Measurements from ENCODE around the gene DDX41.

The DDX41 gene

GRCh38 chr5:177509991-177510566, 6.7 kb downstream of the DDX41 start:
- Histone ChIP-seq H3K9me3 (ENCODE audit: insufficient read depth, low read depth, low read length) (no peaks in the 10 kb centered on the region), H3K27me3 (ENCODE audit: insufficient read depth, low read length, poor library complexity, severe bottlenecking) (no peaks in the 10 kb centered on the region), H3K4me1 (ENCODE audit: insufficient read depth, low read length, poor library complexity, severe bottlenecking) (peaks cover 10% of the 10 kb centered on the region), H3K79me2 (ENCODE audit: insufficient read depth, low read length) (peaks cover 25% of the 10 kb centered on the region; the same call in 1 of the 2 replicates), H3K9ac (ENCODE audit: low read depth, low read length, poor library complexity, severe bottlenecking) (peak overlapping the region; percentile 27), H4K20me1 (ENCODE audit: insufficient read depth, low read length, poor library complexity, severe bottlenecking) (no peaks in the 10 kb centered on the region), H3K36me3 (ENCODE audit: insufficient read depth, low read length) (no peaks in the 10 kb centered on the region; the same call in 1 of the 2 replicates), H3K9me2 (replicated peaks; ENCODE audit: low read depth, low read length) (no peaks in the 10 kb centered on the region), H2AFZ (ENCODE audit: low read length) (no peak overlapping the region), H3F3A (ENCODE audit: low read depth) (no peaks in the 10 kb centered on the region), H3K4me2 (ENCODE audit: low read depth, low read length, poor library complexity, severe bottlenecking) (peak overlapping the region; percentile 57), H3K4me3 (ENCODE audit: low read length, poor library complexity, severe bottlenecking) (no peak overlapping the region)
- TF ChIP-seq, protein P1, sequence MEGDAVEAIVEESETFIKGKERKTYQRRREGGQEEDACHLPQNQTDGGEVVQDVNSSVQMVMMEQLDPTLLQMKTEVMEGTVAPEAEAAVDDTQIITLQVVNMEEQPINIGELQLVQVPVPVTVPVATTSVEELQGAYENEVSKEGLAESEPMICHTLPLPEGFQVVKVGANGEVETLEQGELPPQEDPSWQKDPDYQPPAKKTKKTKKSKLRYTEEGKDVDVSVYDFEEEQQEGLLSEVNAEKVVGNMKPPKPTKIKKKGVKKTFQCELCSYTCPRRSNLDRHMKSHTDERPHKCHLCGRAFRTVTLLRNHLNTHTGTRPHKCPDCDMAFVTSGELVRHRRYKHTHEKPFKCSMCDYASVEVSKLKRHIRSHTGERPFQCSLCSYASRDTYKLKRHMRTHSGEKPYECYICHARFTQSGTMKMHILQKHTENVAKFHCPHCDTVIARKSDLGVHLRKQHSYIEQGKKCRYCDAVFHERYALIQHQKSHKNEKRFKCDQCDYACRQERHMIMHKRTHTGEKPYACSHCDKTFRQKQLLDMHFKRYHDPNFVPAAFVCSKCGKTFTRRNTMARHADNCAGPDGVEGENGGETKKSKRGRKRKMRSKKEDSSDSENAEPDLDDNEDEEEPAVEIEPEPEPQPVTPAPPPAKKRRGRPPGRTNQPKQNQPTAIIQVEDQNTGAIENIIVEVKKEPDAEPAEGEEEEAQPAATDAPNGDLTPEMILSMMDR (conservative IDR thresholded peaks at IDR 0.05; ENCODE audit: low read length): no peak
- no peak for TF ChIP-seq EZH2phosphoT487 (IDR thresholded peaks at IDR 0.05; ENCODE audit: borderline replicate concordance)

GRCh38 chr5:177509381-177509951, 7.3 kb downstream of the DDX41 start, which contains the start of gene DOK3:
Gene DOK3 (minus strand): TSS chr5:177509826. CDS start chr5:177509540, 286 bp downstream.
- peaks cover 10% of the 10 kb centered on the region for H3K4me1 ChIP-seq (ENCODE audit: insufficient read depth, low read length, poor library complexity, severe bottlenecking)
- no peak for TF ChIP-seq EZH2phosphoT487 (IDR thresholded peaks at IDR 0.05; ENCODE audit: borderline replicate concordance)
- TF ChIP-seq, protein P1 (conservative IDR thresholded peaks at IDR 0.05; ENCODE audit: low read length): no peak
- H3F3A ChIP-seq (ENCODE audit: low read depth): no peaks in the 10 kb centered on the region
- peaks cover 19% of the 10 kb centered on the region; the same call in 1 of the 2 replicates for H3K79me2 ChIP-seq (ENCODE audit: insufficient read depth, low read length)
- H3K9ac ChIP-seq (ENCODE audit: low read depth, low read length, poor library complexity, severe bottlenecking): peak within 1 kb of the TSS; percentile 63
- peak within 1 kb of the TSS; percentile 48 for H3K4me3 ChIP-seq (ENCODE audit: low read length, poor library complexity, severe bottlenecking)
- H4K20me1 ChIP-seq (ENCODE audit: insufficient read depth, low read length, poor library complexity, severe bottlenecking): no peaks in the 10 kb centered on the region
- no peaks in the 10 kb centered on the region for H3K27me3 ChIP-seq (ENCODE audit: insufficient read depth, low read length, poor library complexity, severe bottlenecking)
- no peak within 1 kb of the TSS for H2AFZ ChIP-seq (ENCODE audit: low read length)
- H3K9me2 ChIP-seq (replicated peaks; ENCODE audit: low read depth, low read length): no peaks in the 10 kb centered on the region
- H3K4me2 ChIP-seq (ENCODE audit: low read depth, low read length, poor library complexity, severe bottlenecking): peak within 1 kb of the TSS; percentile 57
- H3K36me3 ChIP-seq (ENCODE audit: insufficient read depth, low read length): no peaks in the 10 kb centered on the region; the same call in 1 of the 2 replicates
- H3K9me3 ChIP-seq (ENCODE audit: insufficient read depth, low read depth, low read length): no peaks in the 10 kb centered on the region

- Histone ChIP-seq H3K9me3 (ENCODE audit: insufficient read depth, low read depth, low read length) (no peaks in the 10 kb centered on the region), H2AFZ (ENCODE audit: low read length) (no peak overlapping the region), H3K27me3 (ENCODE audit: insufficient read depth, low read length, poor library complexity, severe bottlenecking) (no peaks in the 10 kb centered on the region), H3K79me2 (ENCODE audit: insufficient read depth, low read length) (peaks cover 13% of the 10 kb centered on the region; the same call in 1 of the 2 replicates), H3K4me2 (ENCODE audit: low read depth, low read length, poor library complexity, severe bottlenecking) (peak overlapping the region; percentile 57), H3K4me3 (ENCODE audit: low read length, poor library complexity, severe bottlenecking) (peak overlapping the region; percentile 48), H3K4me1 (ENCODE audit: insufficient read depth, low read length, poor library complexity, severe bottlenecking) (peaks cover 10% of the 10 kb centered on the region), H3F3A (ENCODE audit: low read depth) (no peaks in the 10 kb centered on the region), H3K36me3 (ENCODE audit: insufficient read depth, low read length) (no peaks in the 10 kb centered on the region; the same call in 1 of the 2 replicates), H4K20me1 (ENCODE audit: insufficient read depth, low read length, poor library complexity, severe bottlenecking) (no peaks in the 10 kb centered on the region), H3K9ac (ENCODE audit: low read depth, low read length, poor library complexity, severe bottlenecking) (peak overlapping the region; percentile 63), H3K9me2 (replicated peaks; ENCODE audit: low read depth, low read length) (no peaks in the 10 kb centered on the region)
- TF ChIP-seq, protein P1 (conservative IDR thresholded peaks at IDR 0.05; ENCODE audit: low read length): no peak
- TF ChIP-seq EZH2phosphoT487 (IDR thresholded peaks at IDR 0.05; ENCODE audit: borderline replicate concordance): no peak
Measured at GRCh38 chr5:177508837-177509236, 7.9 kb downstream of the DDX41 start.
